H9 (cell line): Measurements from ENCODE around the gene SPSB4. TPM values are rescaled to one million over a fixed set of nuclear protein-coding genes. Genes with fewer than 3 reads are reported as not detected.

ENCODE experiments used
- DNase-seq: peaks from one replicate; pipeline ENCODE4 v3.0.0-alpha.2; 2017
- H2AFZ ChIP-seq: one replicate; pipeline ENCODE4 v1.6.1; 2013; ENCODE audit warnings: mild to moderate bottlenecking, low read length, control low read depth, moderate library complexity
- H2AK5ac ChIP-seq: 2 replicates; pipeline ENCODE4 v1.6.1; 2013; ENCODE audit warnings: low read length, control low read depth, mixed read lengths; ENCODE audit not compliant: insufficient read length
- H2BK120ac ChIP-seq: one replicate; pipeline ENCODE4 v1.6.1; 2013; ENCODE audit warnings: low read depth, mild to moderate bottlenecking, low read length, control low read depth, inconsistent platforms; ENCODE audit not compliant: poor library complexity, severe bottlenecking
- H2BK12ac ChIP-seq: 2 replicates; pipeline ENCODE4 v1.6.1; 2013; ENCODE audit warnings: low read length, control low read depth, mixed read lengths, low read depth; ENCODE audit not compliant: insufficient read length
- H2BK15ac ChIP-seq: 2 replicates; pipeline ENCODE4 v1.6.1; 2013; ENCODE audit warnings: low read depth, low read length, control low read depth
- H2BK20ac ChIP-seq: one replicate; pipeline ENCODE4 v1.6.1; 2013; ENCODE audit warnings: low read depth, mild to moderate bottlenecking, low read length, control low read depth, inconsistent platforms; ENCODE audit not compliant: poor library complexity, severe bottlenecking
- H2BK5ac ChIP-seq: 2 replicates; pipeline ENCODE4 v1.6.1; 2013; ENCODE audit warnings: low read length, control low read depth, mixed read lengths; ENCODE audit not compliant: insufficient read length
- H3K14ac ChIP-seq: 2 replicates; pipeline ENCODE4 v1.6.1; 2013; ENCODE audit warnings: low read length, control low read depth; ENCODE audit not compliant: insufficient read depth
- H3K18ac ChIP-seq: 2 replicates; pipeline ENCODE4 v1.6.1; 2013; ENCODE audit warnings: low read depth, mild to moderate bottlenecking, mixed read lengths, low read length, control low read depth; ENCODE audit not compliant: insufficient read length
- H3K23ac ChIP-seq: 2 replicates; pipeline ENCODE4 v1.6.1; 2013; ENCODE audit warnings: low read length, control low read depth, mixed read lengths, low read depth; ENCODE audit not compliant: insufficient read length
- H3K23me2 ChIP-seq: 2 replicates; pipeline ENCODE4 v1.6.1; 2013; ENCODE audit warnings: low read depth, mild to moderate bottlenecking, mixed read lengths, low read length, control low read depth; ENCODE audit not compliant: insufficient read length, poor library complexity, severe bottlenecking
- H3K27ac ChIP-seq: 2 replicates; pipeline ENCODE4 v1.5.1; 2013; ENCODE audit warnings: low read length, control low read depth, mixed read lengths, low read depth; ENCODE audit not compliant: insufficient read length
- H3K27me3 ChIP-seq: 2 replicates; pipeline ENCODE4 v1.6.1; 2013; ENCODE audit warnings: low read length, control low read depth, inconsistent platforms; ENCODE audit not compliant: insufficient read depth
- H3K4ac ChIP-seq: 2 replicates; pipeline ENCODE4 v1.6.1; 2013; ENCODE audit warnings: low read depth, mild to moderate bottlenecking, control low read depth, inconsistent platforms, low read length, moderate library complexity
- H3K4me1 ChIP-seq: 2 replicates; pipeline ENCODE4 v1.6.1; 2013; ENCODE audit warnings: low read length, control low read depth, inconsistent platforms; ENCODE audit not compliant: insufficient read depth
- H3K4me2 ChIP-seq: 2 replicates; pipeline ENCODE4 v1.6.1; 2013; ENCODE audit warnings: low read length, control low read depth, mixed read lengths; ENCODE audit not compliant: insufficient read length, insufficient read depth
- H3K56ac ChIP-seq: 2 replicates; pipeline ENCODE4 v1.6.1; 2013; ENCODE audit warnings: low read depth, mild to moderate bottlenecking, mixed read lengths, low read length, control low read depth; ENCODE audit not compliant: insufficient read length
- H3K79me1 ChIP-seq: 2 replicates; pipeline ENCODE4 v1.6.1; 2013; ENCODE audit warnings: low read depth, mild to moderate bottlenecking, moderate library complexity, low read length, control low read depth, inconsistent platforms; ENCODE audit not compliant: insufficient read depth, poor library complexity, severe bottlenecking
- H3K79me2 ChIP-seq: 2 replicates; pipeline ENCODE4 v1.6.1; 2013; ENCODE audit warnings: low read length, control low read depth, inconsistent platforms; ENCODE audit not compliant: insufficient read depth
- H3K9ac ChIP-seq: 2 replicates; pipeline ENCODE4 v1.6.1; 2013; ENCODE audit warnings: low read length, control low read depth, mixed read lengths; ENCODE audit not compliant: insufficient read length; ENCODE audit errors: extremely low read depth
- H3K9me3 ChIP-seq: one replicate; pipeline ENCODE4 v1.6.1; 2013; ENCODE audit warnings: low read depth, low read length, inconsistent platforms; ENCODE audit not compliant: control insufficient read depth
- H3T11ph ChIP-seq: one replicate; pipeline ENCODE4 v1.6.1; 2013; ENCODE audit warnings: mild to moderate bottlenecking, low read length, control low read depth, inconsistent platforms
- H4K20me1 ChIP-seq: one replicate; pipeline ENCODE4 v1.6.1; 2013; ENCODE audit not compliant: control insufficient read depth, insufficient read length, insufficient read depth
- H4K5ac ChIP-seq: 2 replicates; pipeline ENCODE4 v1.6.1; 2013; ENCODE audit warnings: low read depth, mild to moderate bottlenecking, mixed read lengths, low read length, control low read depth; ENCODE audit not compliant: insufficient read length
- H4K8ac ChIP-seq: replicated peaks from 2 replicates; pipeline ENCODE4 v1.6.1; 2013; ENCODE audit warnings: low read length, control low read depth, mixed read lengths, low read depth; ENCODE audit not compliant: insufficient read length
- H4K91ac ChIP-seq: 2 replicates; pipeline ENCODE4 v1.6.1; 2013; ENCODE audit warnings: low read depth, mild to moderate bottlenecking, moderate library complexity, mixed read lengths, low read length, control low read depth; ENCODE audit not compliant: insufficient read length
- H3K27ac Mint-ChIP-seq, 3 experiments: 2 replicates in 2 of 3; 3 replicates in 1 of 3; pipeline ENCODE4 v1.8.0; 2020 to 2021; ENCODE audit warnings: mixed read lengths in 3 of 3, mild to moderate bottlenecking in 1 of 3, moderate library complexity in 1 of 3
- H3K27me3 Mint-ChIP-seq: 2 replicates; pipeline ENCODE4 v1.8.0; 2021; ENCODE audit warnings: low read depth, mild to moderate bottlenecking, moderate library complexity, mixed read lengths
- H3K36me3 Mint-ChIP-seq, 3 experiments: 2 replicates in 2 of 3; 3 replicates in 1 of 3; pipeline ENCODE4 v1.8.0; 2020 to 2021; ENCODE audit warnings: low read depth in 3 of 3, mixed read lengths in 3 of 3; ENCODE audit not compliant: insufficient read depth in 1 of 3
- H3K4me1 Mint-ChIP-seq, 2 experiments: 2 replicates each; pipeline ENCODE4 v1.8.0; 2020; ENCODE audit warnings: mixed read lengths in 2 of 2
- H3K4me3 Mint-ChIP-seq, 2 experiments: 2 replicates in 1 of 2; 3 replicates in 1 of 2; pipeline ENCODE4 v1.8.0; 2020 to 2021; ENCODE audit warnings: mild to moderate bottlenecking in 2 of 2, mixed read lengths in 2 of 2, moderate library complexity in 1 of 2
- H3K9me3 Mint-ChIP-seq, 2 experiments: 2 replicates in 1 of 2; 3 replicates in 1 of 2; pipeline ENCODE4 v1.8.0; 2020; ENCODE audit warnings: mild to moderate bottlenecking in 2 of 2, mixed read lengths in 2 of 2, moderate library complexity in 1 of 2
- CTCF ChIP-seq: fragments of 200-600 bp; sonication (generic); conservative IDR thresholded peaks from 3 replicates; pipeline ENCODE4 v1.8.0; 2021; ENCODE audit warnings: antibody characterized with exemption, mild to moderate bottlenecking
- WGBS: extraction: QIAGEN DNeasy Blood & Tissue Kit; methylation state at CpG from one replicate; pipeline ENCODE4 v1.1.7; 2013; ENCODE audit warnings: missing lambda C conversion rate, low lambda C conversion rate, mixed read lengths; ENCODE audit not compliant: insufficient read length; ENCODE audit errors: extremely low coverage; 5-methylcytosine and 5-hydroxymethylcytosine counted together
- total RNA-seq: library from RNA; stranded (reverse); gene quantifications from 2 replicates; pipeline ENCODE4 v1.2.1, GENCODE V29; 2021

Gene SPSB4
- total RNA-seq, 1 experiment from 2014 or later: 6.2 TPM

GRCh38 chr3:141100531-141101320, 49.6 kb downstream of the SPSB4 start:
- H3K9ac ChIP-seq: no peak overlapping the region
- Mint-ChIP-seq H3K27me3 (0 out of 2 replicates have a peak, but pooled peaks cover 1% of the 10 kb centered on the region), H3K27ac (no peak overlapping the region), H3K9me3 (peaks cover 6 to 12% of the 10 kb centered on the region in 2 experiments; a peak in 4 of 5 replicates), H3K4me3 (no peak overlapping the region), H3K4me1 (peaks cover 14 to 15% of the 10 kb centered on the region in 2 experiments), H3K36me3 (peaks cover 4 to 12% (median 9%) of the 10 kb centered on the region in 3 experiments)
- H3K23ac ChIP-seq: no peak overlapping the region
- no peak for DNase-seq
- no peak overlapping the region for H2AFZ ChIP-seq
- no peak overlapping the region for H2AK5ac ChIP-seq
- no peak overlapping the region for H2BK120ac ChIP-seq
- H3K23me2 ChIP-seq: no peaks in the 10 kb centered on the region
- H3K56ac ChIP-seq: no peak overlapping the region
- H4K91ac ChIP-seq: no peak overlapping the region
- no peak overlapping the region for H3K4ac ChIP-seq
- no peak overlapping the region for H2BK20ac ChIP-seq
- H4K8ac ChIP-seq: no peak overlapping the region
- whole genome bisulfite sequencing: no CpG with 5 or more reads among the region's 8 CpGs
- no peak overlapping the region for H2BK15ac ChIP-seq
- no peak overlapping the region for H2BK12ac ChIP-seq
- no peak overlapping the region for H3K18ac ChIP-seq
- no peak overlapping the region for H3K14ac ChIP-seq
- H3K9me3 ChIP-seq: no peaks in the 10 kb centered on the region
- no peaks in the 10 kb centered on the region for H3K27me3 ChIP-seq
- no peaks in the 10 kb centered on the region for H3K79me1 ChIP-seq
- no peaks in the 10 kb centered on the region for H3K4me1 ChIP-seq
- no peak overlapping the region for H2BK5ac ChIP-seq
- no peaks in the 10 kb centered on the region for H4K20me1 ChIP-seq
- no peak overlapping the region for H3K27ac ChIP-seq
- H3K4me2 ChIP-seq: no peak overlapping the region
- no peaks in the 10 kb centered on the region for H3K79me2 ChIP-seq
- no peak for TF ChIP-seq CTCF
- H4K5ac ChIP-seq: no peak overlapping the region
- no peak overlapping the region for H3T11ph ChIP-seq
